ENCODE data around the gene TPP1. TPM values are rescaled to one million over a fixed set of nuclear protein-coding genes. Genes with fewer than 3 reads are reported as not detected.

TPP1 gene
- total and polyA plus RNA-seq, 2 of the 13 experiments (the other 11 are each of a cell fraction or from before 2014, with no cell fraction given) = 13.9 to 74.6 TPM

GRCh38 chr11:6646918-6647679, 27.9 kb upstream of the TPP1 start:
- ATAC-seq (no peak), DNase-seq (ENCODE audit: low spot score) (no peak), FAIRE-seq (no peak)
- WGBS (ENCODE audit: low lambda C conversion rate) = 24% methylated on average over 9 of the region's 9 CpGs
- H3K27ac ChIP-seq (ENCODE audit: extremely low read length, insufficient read depth, low read length) = no peak overlapping the region
- TF ChIP-seq DNMT1 (CRISPR knock-in tag; IDR thresholded peaks at IDR 0.05) (no peak), POLR2AphosphoS5 (IDR thresholded peaks at IDR 0.05; ENCODE audit: low read depth, low read length) (no peak)
- no peaks in the 10 kb centered on the region for H3K9me3 ChIP-seq (ENCODE audit: low read length)
- no TSS peak for BruUV-seq (replicated peaks)
- no peak overlapping the region for H3K4me2 ChIP-seq (ENCODE audit: low read depth, low read length)
- no peak overlapping the region for H3K4me3 ChIP-seq (replicated peaks in 1 of 3; ENCODE audit: insufficient read depth in 1 of 3, low read depth in 2 of 3, low read length in 3 of 3)
- POLR2A ChIA-PET = no interaction called here
- peaks cover 3 to 99% of the 10 kb centered on the region in 2 experiments; a peak in 4 of 5 replicates for H3K27me3 ChIP-seq (ENCODE audit: control insufficient read depth in 1 of 2, insufficient read depth in 2 of 2, low read length in 2 of 2)
- no peaks in the 10 kb centered on the region for H3K4me1 ChIP-seq (ENCODE audit: insufficient read depth, low read length)
- H3K36me3 ChIP-seq (replicated peaks in 1 of 2; ENCODE audit: control insufficient read depth in 1 of 2, insufficient read depth in 2 of 2, low read length in 2 of 2) = no peaks in the 10 kb centered on the region
- in situ Hi-C loops (cut with HindIII; ENCODE audit: extremely low pct_ligation_motif_present, low pct_unique_long_range_greater_than_20kb) = no loop called here
- no peak overlapping the region for H3K9ac ChIP-seq (ENCODE audit: insufficient read depth, low read depth, low read length)
- no peak overlapping the region for H2AFZ ChIP-seq (ENCODE audit: low read length)
- no peaks in the 10 kb centered on the region for H3K79me2 ChIP-seq (ENCODE audit: insufficient read depth, low read length)
- CTCF ChIA-PET (ENCODE audit: low intra/inter-chr PET ratio, low total read pairs) = no interaction called here
- no peaks in the 10 kb centered on the region; the same call in 1 of the 2 replicates for H4K20me1 ChIP-seq (ENCODE audit: insufficient read depth, low read length)
- intact Hi-C loops (cut with micrococcal nuclease; ENCODE audit: unreplicated experiment) = loop anchor here (1.0 kb wide), 1 partner anchor 23 kb away; no protein-coding TSS in a partner anchor

- H3K4me3 ChIP-seq (replicated peaks in 1 of 3; ENCODE audit: insufficient read depth in 1 of 3, low read depth in 2 of 3, low read length in 3 of 3) = no peak overlapping the region
- ATAC-seq = no peak
- DNase-seq (ENCODE audit: low spot score) = no peak
- no peak overlapping the region for H3K9ac ChIP-seq (ENCODE audit: insufficient read depth, low read depth, low read length)
- intact Hi-C loops (cut with micrococcal nuclease; ENCODE audit: unreplicated experiment) (no loop called here), in situ Hi-C loops (cut with HindIII; ENCODE audit: extremely low pct_ligation_motif_present, low pct_unique_long_range_greater_than_20kb) (no loop called here)
- no peak overlapping the region for H3K27ac ChIP-seq (ENCODE audit: extremely low read length, insufficient read depth, low read length)
- H4K20me1 ChIP-seq (ENCODE audit: insufficient read depth, low read length) = no peaks in the 10 kb centered on the region; the same call in 1 of the 2 replicates
- H3K79me2 ChIP-seq (ENCODE audit: insufficient read depth, low read length) = no peaks in the 10 kb centered on the region
- H3K36me3 ChIP-seq (replicated peaks in 1 of 2; ENCODE audit: control insufficient read depth in 1 of 2, insufficient read depth in 2 of 2, low read length in 2 of 2) = no peaks in the 10 kb centered on the region
- BruUV-seq (replicated peaks) = no TSS peak
- CTCF ChIA-PET (ENCODE audit: low intra/inter-chr PET ratio, low total read pairs) = no interaction called here
- no peak for FAIRE-seq
- WGBS (ENCODE audit: low lambda C conversion rate) = 29% methylated on average over 3 of the region's 3 CpGs
- no peak overlapping the region for H3K4me2 ChIP-seq (ENCODE audit: low read depth, low read length)
- no peaks in the 10 kb centered on the region for H3K4me1 ChIP-seq (ENCODE audit: insufficient read depth, low read length)
- H3K27me3 ChIP-seq (ENCODE audit: control insufficient read depth in 1 of 2, insufficient read depth in 2 of 2, low read length in 2 of 2) = peaks cover 4 to 99% of the 10 kb centered on the region in 2 experiments; a peak in 4 of 5 replicates
- H2AFZ ChIP-seq (ENCODE audit: low read length) = no peak overlapping the region
- POLR2A ChIA-PET = no interaction called here
- no peaks in the 10 kb centered on the region for H3K9me3 ChIP-seq (ENCODE audit: low read length)
- TF ChIP-seq SALL2 (CRISPR knock-in tag; IDR thresholded peaks at IDR 0.05) (no peak), SP1 (IDR thresholded peaks at IDR 0.05) (no peak), SP1 (CRISPR knock-in tag; IDR thresholded peaks at IDR 0.05) (no peak), ELF3 (CRISPR knock-in tag; IDR thresholded peaks at IDR 0.05) (no peak), ZBTB43 (CRISPR knock-in tag; conservative IDR thresholded peaks at IDR 0.05) (no peak), ZNF280D (CRISPR knock-in tag; IDR thresholded peaks at IDR 0.05) (no peak), MYNN (CRISPR knock-in tag; IDR thresholded peaks at IDR 0.05; ENCODE audit: low read depth) (no peak), ARNT (IDR thresholded peaks at IDR 0.05) (no peak)
Observed at GRCh38 chr11:6646576-6646917, 27.3 kb upstream of the TPP1 start.

Measured in HepG2 (cell line).